ENCODE results near the gene TM9SF1. TPM values are rescaled to one million over a fixed set of nuclear protein-coding genes. Genes with fewer than 3 reads are reported as not detected.

The TM9SF1 gene
- total and polyA plus RNA-seq, 9 of the 15 experiments (the other 6 are each of a cell fraction or from before 2014, with no cell fraction given), result 5.3 to 20.3 (median 11.8) TPM

GRCh38 chr14:24147761-24148428 lies 47.3 kb downstream of the TM9SF1 start (continued):
- no peak; a peak in 1 of 6 replicates for TF ChIP-seq ZBTB11 (CRISPR knock-in tag; IDR thresholded peaks at IDR 0.05)
- no peak for TF ChIP-seq RBM25 (IDR thresholded peaks at IDR 0.05; ENCODE audit: low read depth, low read length, severe bottlenecking)
- TF ChIP-seq CTCF (IDR thresholded peaks at IDR 0.05 in 2 of 3, conservative IDR thresholded peaks at IDR 0.05 in 1 of 3; ENCODE audit: insufficient read depth in 2 of 3, low read depth in 1 of 3, low read length in 3 of 3), result no peak
- TF ChIP-seq MAX (CRISPR knock-in tag; IDR thresholded peaks at IDR 0.05), result no peak
- no peak for TF ChIP-seq ZNF408 (CRISPR knock-in tag; IDR thresholded peaks at IDR 0.05; ENCODE audit: low read depth)
- no peak for TF ChIP-seq TCF3 (CRISPR knock-in tag; IDR thresholded peaks at IDR 0.05)
- TF ChIP-seq RB1 (IDR thresholded peaks at IDR 0.05; ENCODE audit: low read depth), result no peak
- TF ChIP-seq PPARD (CRISPR knock-in tag; IDR thresholded peaks at IDR 0.05), result no peak
- no peak for TF ChIP-seq E2F6 (IDR thresholded peaks at IDR 0.05; ENCODE audit: borderline replicate concordance in 1 of 2, extremely low read depth in 1 of 2, insufficient read depth in 1 of 2, insufficient read length in 1 of 2, low read depth in 1 of 2, low read length in 1 of 2, poor library complexity in 1 of 2, severe bottlenecking in 1 of 2)
- TF ChIP-seq NKRF (IDR thresholded peaks at IDR 0.05; ENCODE audit: borderline replicate concordance), result 0 out of 2 replicates have a peak, but pooled peaks have one; percentile 40
- no peak for TF ChIP-seq FUS (optimal IDR thresholded peaks at IDR 0.05; ENCODE audit: low read depth, low read length)
- TF ChIP-seq TOE1 (IDR thresholded peaks at IDR 0.05; ENCODE audit: borderline replicate concordance), result no peak
- TF ChIP-seq TOE1 (CRISPR knock-in tag; IDR thresholded peaks at IDR 0.05; ENCODE audit: borderline replicate concordance, low read depth), result no peak
- peak; percentile 19; the same call in 1 of the 2 replicates for TF ChIP-seq NFIC (IDR thresholded peaks at IDR 0.05)
